ENCODE results near the gene UVRAG.
"Not testable (repeated sequence)": the region's sequence is repeated elsewhere in the genome, so short reads cannot be mapped to it uniquely, and the experiment has no call there.

UVRAG gene

GRCh38 chr11:76035020-76035419, 220.0 kb downstream of the UVRAG start:
- no peak for DNase-seq

DNA sequence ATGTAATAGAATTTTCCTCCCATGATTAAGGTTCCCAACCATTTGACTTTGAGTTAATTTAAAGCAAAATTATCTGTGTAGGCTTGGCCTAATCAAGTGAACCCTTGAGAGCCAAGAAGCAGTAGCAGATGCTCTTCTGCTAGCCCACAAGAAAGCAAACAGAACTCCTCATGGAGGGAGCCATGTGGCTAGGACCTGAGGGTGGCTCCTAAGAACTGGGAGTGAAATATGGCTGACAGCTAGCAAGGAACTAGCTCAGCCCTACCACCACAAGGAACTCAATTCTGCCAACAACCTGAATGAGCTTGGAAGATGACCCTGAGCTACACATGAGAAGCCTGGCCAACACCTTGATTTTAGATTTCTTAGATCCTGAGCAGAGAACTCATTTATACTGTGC, 223.6 kb downstream of the UVRAG start:
- no peak for DNase-seq

- DNase-seq, result no peak
Observed at GRCh38 chr11:76041208-76041607, 226.2 kb downstream of the UVRAG start.

DNA sequence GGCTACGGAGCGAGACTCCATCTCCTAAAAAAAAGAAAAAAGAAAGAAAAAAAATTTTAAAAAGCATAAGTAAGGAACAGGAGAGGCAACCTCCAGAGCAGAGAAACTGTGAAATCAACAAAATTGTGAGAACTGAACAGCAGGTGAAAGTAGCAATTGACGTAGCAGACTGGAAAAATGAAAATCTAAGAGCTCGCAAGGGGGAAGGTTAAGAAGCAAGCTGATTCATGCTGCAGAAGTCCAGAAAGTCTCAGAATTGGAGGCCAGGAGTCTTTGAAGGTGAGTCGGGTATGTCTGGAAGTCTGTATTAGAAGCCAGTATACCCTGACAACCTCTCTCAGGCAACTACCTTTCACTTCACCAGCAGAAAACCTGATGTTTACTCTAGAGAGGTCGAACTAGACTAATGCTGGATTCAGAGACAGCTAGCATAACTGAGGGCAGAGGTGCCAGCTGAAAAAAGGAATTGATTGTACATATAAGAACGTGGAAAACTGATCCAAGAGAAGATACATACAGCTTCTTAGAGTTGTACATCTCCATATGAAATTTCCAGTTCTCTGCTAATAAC, 229.8 kb downstream of the UVRAG start:
- DNase-seq, result no peak

- DNase-seq, result no peak
Observed at GRCh38 chr11:76047231-76047630, 232.2 kb downstream of the UVRAG start.

GRCh38 chr11:76047766-76048165, 232.8 kb downstream of the UVRAG start:
- no peak for DNase-seq

GRCh38 chr11:76048763-76049162, 233.8 kb downstream of the UVRAG start:
- no peak for DNase-seq

GRCh38 chr11:76049511-76049910, 234.5 kb downstream of the UVRAG start:
- no peak for DNase-seq

DNA sequence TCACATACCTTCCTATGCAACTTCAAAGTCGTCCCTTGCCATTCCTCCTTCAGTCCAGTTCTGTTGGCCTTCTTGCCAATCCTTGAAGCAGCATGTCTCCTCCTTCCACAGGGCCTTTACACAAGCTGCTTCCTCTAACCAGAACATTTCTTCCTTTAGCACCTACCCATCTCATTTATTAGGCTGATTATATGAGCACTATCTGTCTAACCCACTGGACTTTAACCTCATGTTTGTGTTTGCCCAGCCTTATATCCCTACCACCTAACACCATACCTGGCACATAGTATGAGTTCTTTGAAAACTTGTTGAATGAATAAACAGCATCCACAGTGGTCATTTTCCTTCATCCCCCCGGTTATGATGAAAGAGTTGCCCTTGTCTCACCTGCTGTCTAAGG, 236.9 kb downstream of the UVRAG start:
- no peak for DNase-seq

DNA sequence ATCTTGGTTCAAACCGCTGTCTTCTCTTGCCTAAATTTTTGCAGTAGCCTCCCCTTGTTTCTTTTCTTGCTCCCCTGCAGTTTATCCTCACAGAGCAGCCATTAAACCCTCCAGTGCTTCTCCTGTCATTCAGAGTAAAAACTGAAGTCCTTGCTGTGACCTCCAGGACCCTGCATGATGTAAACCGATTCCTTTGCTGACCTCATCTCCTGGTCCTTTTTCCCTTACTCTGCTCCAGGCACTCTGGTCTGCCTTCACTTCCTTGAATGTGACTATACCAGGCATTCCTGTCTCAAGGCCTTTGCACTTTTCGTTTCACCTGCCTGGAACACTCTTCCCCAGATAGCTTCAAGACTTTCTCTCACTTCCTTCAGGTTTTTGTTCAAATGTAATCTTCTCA, 239.3 kb downstream of the UVRAG start:
- DNase-seq, result no peak

GRCh38 chr11:76056876-76057275, 241.9 kb downstream of the UVRAG start:
- DNase-seq, result no peak

DNA sequence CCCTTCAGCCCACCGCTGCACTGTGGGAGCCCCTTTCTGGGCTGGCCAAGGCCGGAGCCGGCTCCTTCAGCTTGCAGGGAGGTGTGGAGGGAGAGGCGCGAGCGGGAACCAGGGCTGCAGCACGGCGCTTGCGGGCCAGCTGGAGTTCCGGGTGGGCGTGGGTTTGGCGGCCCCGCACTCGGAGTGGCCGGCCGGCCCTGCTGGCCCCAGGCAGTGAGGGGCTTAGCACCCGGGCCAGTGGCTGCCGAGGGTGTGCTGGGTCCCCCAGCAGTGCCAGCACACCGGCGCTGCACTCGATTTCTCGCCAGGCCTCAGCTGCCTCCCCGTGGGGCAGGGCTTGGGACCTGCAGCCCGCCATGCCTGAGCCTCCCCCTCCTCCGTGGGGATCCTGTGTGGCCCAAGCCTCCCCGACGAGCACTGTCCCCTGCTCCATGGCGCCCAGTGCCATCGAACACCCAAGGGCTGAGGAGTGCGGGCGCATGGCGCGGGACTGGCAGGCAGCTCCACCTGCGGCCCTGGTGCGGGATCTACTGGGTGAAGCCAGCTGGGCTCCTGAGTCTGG, 245.5 kb downstream of the UVRAG start:
- not testable (repeated sequence) for DNase-seq

DNA sequence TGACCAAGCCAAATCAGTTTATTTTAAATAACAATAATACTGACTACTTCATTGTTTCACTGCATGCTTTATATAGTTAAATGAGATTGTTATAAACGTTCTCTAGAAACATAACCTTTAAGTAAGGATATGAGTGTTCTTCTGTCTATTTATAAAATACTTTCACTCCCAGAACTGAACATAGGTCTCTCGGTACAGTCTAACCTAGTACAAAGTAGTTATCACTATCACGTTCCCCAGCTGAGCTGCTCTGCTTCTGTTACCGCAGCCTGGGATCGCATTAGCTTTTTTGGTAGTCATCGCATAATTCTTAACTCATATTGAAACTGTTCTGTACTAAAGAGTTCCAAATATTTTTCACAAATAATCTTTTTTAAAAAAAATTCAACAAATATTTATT, 247.7 kb downstream of the UVRAG start:
- no peak for DNase-seq

GRCh38 chr11:76064192-76064591, 249.2 kb downstream of the UVRAG start:
- no peak for DNase-seq

GRCh38 chr11:76067099-76067498, 252.1 kb downstream of the UVRAG start:
- no peak for DNase-seq

GRCh38 chr11:76069001-76069400, 254.0 kb downstream of the UVRAG start:
- no peak for DNase-seq

DNA sequence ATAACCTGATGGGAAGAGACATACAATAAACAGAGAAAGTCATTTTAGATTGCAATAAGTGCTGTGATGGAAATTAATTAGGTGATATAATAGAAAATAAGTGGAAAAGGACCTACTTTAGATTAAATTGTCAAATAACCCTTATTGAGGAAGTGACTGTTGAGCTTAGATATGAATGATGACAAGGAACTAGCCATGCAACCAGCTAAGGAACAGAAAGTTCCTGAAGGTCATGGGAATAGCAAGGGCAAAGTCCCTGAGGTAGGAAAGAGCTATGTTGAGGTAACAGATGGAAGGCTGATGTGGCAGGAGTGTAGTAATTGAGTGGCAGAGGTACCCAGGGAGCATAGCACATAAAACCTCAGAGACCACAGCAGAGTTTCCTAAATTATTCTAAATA, 256.1 kb downstream of the UVRAG start:
- DNase-seq, result no peak

DNA sequence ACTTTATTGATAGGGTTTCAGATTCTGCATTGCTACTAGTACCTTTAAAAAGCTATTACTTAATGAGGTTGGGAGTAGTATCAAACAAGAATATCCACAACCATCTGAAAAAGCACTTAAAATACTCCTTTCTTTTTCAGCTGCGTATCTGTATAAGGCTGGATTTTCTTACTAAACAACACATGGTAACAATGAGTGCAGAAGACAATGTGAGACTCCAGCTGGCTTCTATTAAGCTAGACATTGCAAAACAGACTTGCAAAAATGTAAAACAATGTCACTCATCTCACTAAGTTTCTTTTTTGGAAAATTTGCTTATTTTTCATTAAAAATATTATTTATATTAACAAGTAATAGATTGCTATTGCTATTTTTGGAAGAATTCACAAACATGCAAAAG, 258.7 kb downstream of the UVRAG start:
- no peak for DNase-seq

GRCh38 chr11:76074148-76075095, 259.4 kb downstream of the UVRAG start:
- DNase-seq, result no peak

DNA sequence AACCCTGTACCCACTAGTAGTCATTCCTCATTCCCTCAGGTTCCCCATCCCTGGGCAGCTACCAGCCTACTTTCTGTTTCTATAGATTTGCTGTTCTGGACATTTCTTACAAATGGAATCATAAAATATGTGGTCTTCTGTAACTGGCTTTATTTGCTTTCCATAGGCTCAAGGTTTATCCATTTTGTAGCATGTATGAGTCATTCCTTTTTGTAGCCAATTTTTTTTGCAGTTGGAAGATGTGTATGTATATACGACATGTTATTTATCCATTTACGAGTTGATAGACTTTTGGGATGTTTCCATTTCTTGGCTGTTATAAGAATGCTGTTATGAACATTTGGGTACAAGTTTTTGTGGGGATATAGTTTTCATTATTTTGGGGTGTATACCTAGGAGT, 260.7 kb downstream of the UVRAG start:
- DNase-seq, result no peak

DNA sequence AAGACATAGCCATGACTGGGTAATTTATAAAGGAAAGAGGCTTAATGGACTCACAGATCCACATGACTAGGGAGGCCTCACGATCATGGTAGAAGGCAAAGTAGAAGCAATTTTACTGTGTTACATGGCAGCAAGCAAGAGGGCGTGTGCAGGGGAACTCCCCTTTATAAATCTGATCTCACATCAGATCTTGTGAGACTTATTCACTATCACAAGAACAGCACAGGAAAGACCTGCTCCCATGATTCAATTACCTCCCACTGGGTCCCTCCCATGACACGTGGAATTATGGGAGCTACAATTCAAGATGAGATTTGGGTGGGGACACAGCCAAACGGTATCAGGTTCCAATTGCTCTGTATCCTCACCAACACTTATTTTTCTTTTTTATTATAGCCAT, 261.2 kb downstream of the UVRAG start:
- DNase-seq, result not testable (repeated sequence)

GRCh38 chr11:76076749-76077148, 261.7 kb downstream of the UVRAG start:
- DNase-seq, result no peak

GRCh38 chr11:76077575-76078150, 262.7 kb downstream of the UVRAG start:
- DNase-seq, result no peak

DNA sequence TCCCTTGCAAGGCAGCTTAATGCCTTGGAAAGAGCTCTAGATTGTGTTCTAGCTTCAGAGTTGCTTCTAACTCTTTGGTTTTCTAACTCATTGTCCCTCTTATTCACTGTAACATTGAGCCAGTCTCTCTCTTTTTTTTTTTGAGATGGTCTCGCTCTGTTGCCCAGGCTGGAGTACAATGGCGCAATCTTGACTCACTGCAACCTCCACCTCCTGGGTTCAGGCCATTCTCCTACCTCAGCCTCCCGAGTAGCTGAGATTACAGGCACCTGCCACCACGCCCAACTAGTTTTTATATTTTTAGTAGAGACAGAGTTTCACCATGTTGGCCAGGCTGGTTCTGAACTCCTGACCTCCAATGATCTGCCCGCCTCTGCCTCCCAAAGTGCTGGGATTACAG, 266.1 kb downstream of the UVRAG start:
- not testable (repeated sequence) for DNase-seq

Data from kidney glomerular epithelial cell (primary cell).